SK-N-MC (cell line): Measurements from ENCODE around the gene FAM120A.

Experiments used
- EZH2 ChIP-seq: fragments of 200-600 bp; sonication (generic); IDR thresholded peaks from one replicate; pipeline ENCODE4 v1.6.1; 2017; ENCODE audit warnings: antibody characterized with exemption
- FOXP2 ChIP-seq: optimal IDR thresholded peaks from 2 replicates; pipeline ENCODE3; 2011; ENCODE audit warnings: mild to moderate bottlenecking, moderate library complexity; ENCODE audit not compliant: insufficient read depth; ENCODE audit errors: extremely low read length, control extremely low read depth
- POLR2AphosphoS5 ChIP-seq: IDR thresholded peaks from 2 replicates; pipeline ENCODE4 v1.6.1; 2012; ENCODE audit warnings: mild to moderate bottlenecking, low read depth, low read length, borderline replicate concordance

DNA sequence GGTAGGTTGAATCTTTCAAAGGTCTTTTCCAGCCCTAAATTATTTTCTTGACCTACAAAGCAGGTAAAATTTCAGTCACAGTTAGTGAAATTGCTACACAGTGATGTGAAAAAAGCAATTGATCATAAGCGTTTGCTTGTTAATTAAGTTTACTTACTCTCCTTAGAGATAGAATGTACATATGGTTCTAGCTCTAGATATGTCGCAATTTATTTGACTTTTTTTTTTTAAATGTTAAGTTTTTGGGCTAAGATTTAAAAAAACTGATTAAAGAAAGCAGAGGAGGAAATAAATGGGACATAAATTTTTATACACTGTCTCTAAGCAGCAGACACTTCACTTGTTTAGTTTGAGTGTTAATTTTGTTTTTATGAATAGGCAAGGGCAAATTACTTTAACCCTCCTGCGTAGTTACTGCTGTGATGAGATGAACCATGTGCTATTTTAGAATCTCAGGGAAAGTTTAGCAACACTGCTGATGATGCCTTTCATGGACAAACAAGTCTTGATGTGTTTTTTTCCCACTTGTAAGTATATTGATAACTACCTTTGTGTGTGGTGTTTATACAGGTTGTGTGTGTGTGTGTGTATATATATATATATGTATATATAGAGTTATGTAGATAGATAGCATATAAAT lies 40.2 kb downstream of the FAM120A start:
- TF ChIP-seq FOXP2, result no peak
- no peak for TF ChIP-seq EZH2
- TF ChIP-seq POLR2AphosphoS5, result no peak
